Vagina (tissue), 2 donors: ENCODE measurements around the gene CCNT1.

ENCODE experiments used
- POLR2AphosphoS5 ChIP-seq, 2 donors: sonication (generic); formaldehyde crosslinking; IDR thresholded peaks; one replicate each; pipeline ENCODE4 v1.9.0; 2017; ENCODE audit warnings: antibody characterized with exemption in 2 of 2, mild to moderate bottlenecking in 2 of 2, low read depth in 1 of 2; ENCODE audit not compliant: insufficient read depth in 1 of 2
- TF ChIP-seq, protein P1 (sequence below), 3 experiments: fragments of 450-650 bp in 2 of 3; fragments of 200-600 bp in 1 of 3; sonication (generic) in 1 of 3; IDR thresholded peaks; one replicate each; pipeline ENCODE4 v1.5.1; 2017 to 2019; ENCODE audit warnings: antibody characterized with exemption in 3 of 3, mild to moderate bottlenecking in 2 of 3, moderate library complexity in 2 of 3

DNA sequence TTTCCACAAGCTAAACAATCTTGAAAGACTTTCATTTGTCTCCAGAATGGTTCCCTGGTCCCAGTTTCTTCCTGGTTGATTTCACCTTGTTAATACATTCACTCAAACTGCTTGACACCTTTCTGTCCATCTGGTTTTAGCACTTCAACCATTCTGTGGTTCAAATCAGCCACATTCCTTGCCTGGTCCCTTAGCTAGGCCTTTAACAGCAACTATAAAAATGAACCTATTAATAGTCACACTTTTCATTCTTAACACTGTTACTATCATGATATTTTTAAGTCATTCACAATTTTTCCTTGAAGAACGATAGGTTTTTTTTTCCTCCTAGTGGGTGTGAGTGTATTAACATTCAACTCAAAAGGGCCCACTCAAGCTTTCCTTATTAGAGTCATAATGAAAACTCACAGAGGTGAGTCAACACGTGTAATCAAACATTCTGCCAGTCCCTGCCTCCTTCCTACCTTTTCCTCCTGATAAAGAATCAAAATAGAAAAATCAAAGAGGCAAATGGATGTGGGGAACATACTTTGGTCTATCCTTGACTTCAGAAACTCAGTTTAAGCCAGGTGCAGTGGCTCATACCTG lies 34.4 kb upstream of the CCNT1 start:
- TF ChIP-seq, protein P1, sequence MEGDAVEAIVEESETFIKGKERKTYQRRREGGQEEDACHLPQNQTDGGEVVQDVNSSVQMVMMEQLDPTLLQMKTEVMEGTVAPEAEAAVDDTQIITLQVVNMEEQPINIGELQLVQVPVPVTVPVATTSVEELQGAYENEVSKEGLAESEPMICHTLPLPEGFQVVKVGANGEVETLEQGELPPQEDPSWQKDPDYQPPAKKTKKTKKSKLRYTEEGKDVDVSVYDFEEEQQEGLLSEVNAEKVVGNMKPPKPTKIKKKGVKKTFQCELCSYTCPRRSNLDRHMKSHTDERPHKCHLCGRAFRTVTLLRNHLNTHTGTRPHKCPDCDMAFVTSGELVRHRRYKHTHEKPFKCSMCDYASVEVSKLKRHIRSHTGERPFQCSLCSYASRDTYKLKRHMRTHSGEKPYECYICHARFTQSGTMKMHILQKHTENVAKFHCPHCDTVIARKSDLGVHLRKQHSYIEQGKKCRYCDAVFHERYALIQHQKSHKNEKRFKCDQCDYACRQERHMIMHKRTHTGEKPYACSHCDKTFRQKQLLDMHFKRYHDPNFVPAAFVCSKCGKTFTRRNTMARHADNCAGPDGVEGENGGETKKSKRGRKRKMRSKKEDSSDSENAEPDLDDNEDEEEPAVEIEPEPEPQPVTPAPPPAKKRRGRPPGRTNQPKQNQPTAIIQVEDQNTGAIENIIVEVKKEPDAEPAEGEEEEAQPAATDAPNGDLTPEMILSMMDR (IDR thresholded peaks at IDR 0.05): no peak
- TF ChIP-seq POLR2AphosphoS5 (IDR thresholded peaks at IDR 0.05; ENCODE audit: insufficient read depth in 1 of 2, low read depth in 1 of 2): no peak
